Nephron (organoid): Measurements from ENCODE around the gene ZNF205.

Source experiments
- H3K27ac Mint-ChIP-seq, 3 experiments: 2 replicates each; pipeline ENCODE4 v1.8.0; 2020; ENCODE audit warnings: mixed read lengths in 3 of 3, mild to moderate bottlenecking in 2 of 3, moderate library complexity in 1 of 3
- H3K27me3 Mint-ChIP-seq: 2 replicates; pipeline ENCODE4 v1.8.0; 2021; ENCODE audit warnings: low read depth, mild to moderate bottlenecking, moderate library complexity, mixed read lengths
- H3K36me3 Mint-ChIP-seq: 2 replicates; pipeline ENCODE4 v1.8.0; 2020; ENCODE audit warnings: low read depth, mixed read lengths
- H3K4me1 Mint-ChIP-seq: 2 replicates; pipeline ENCODE4 v1.8.0; 2020; ENCODE audit warnings: mixed read lengths
- H3K4me3 Mint-ChIP-seq, 3 experiments: 2 replicates each; pipeline ENCODE4 v1.8.0; 2020; ENCODE audit warnings: mild to moderate bottlenecking in 3 of 3, mixed read lengths in 3 of 3, moderate library complexity in 2 of 3
- H3K9me3 Mint-ChIP-seq: 2 replicates; pipeline ENCODE4 v1.8.0; 2020; ENCODE audit warnings: mixed read lengths
- CTCF ChIP-seq, 3 experiments: fragments of 200-600 bp; sonication (generic); IDR thresholded peaks; one replicate each; pipeline ENCODE4 v1.5.0; 2021; ENCODE audit warnings: antibody characterized with exemption in 3 of 3; ENCODE audit not compliant: unreplicated experiment in 3 of 3

The ZNF205 gene

GRCh38 chr16:3122926-3123570, 10.7 kb downstream of the ZNF205 start:
- no peak for TF ChIP-seq CTCF (IDR thresholded peaks at IDR 0.05; ENCODE audit: unreplicated experiment in 3 of 3)
- Mint-ChIP-seq H3K9me3 (no peaks in the 10 kb centered on the region), H3K36me3 (peaks cover 16% of the 10 kb centered on the region), H3K4me1 (peaks cover 40% of the 10 kb centered on the region), H3K27me3 (no peaks in the 10 kb centered on the region), H3K4me3 (peak overlapping the region; percentile 90 to 95 (median 92)), H3K27ac (peak overlapping the region in 2 of 3 experiments; percentile 39 to 42)

GRCh38 chr16:3123986-3124886, 11.8 kb downstream of the ZNF205 start:
- H3K36me3 Mint-ChIP-seq, result peaks cover 16% of the 10 kb centered on the region
- peaks cover 45% of the 10 kb centered on the region for H3K4me1 Mint-ChIP-seq
- TF ChIP-seq CTCF (IDR thresholded peaks at IDR 0.05; ENCODE audit: unreplicated experiment in 3 of 3), result no peak
- peak overlapping the region; percentile 83 to 95 (median 93) for H3K27ac Mint-ChIP-seq
- H3K4me3 Mint-ChIP-seq, result peak overlapping the region; percentile 90 to 95 (median 92)
- H3K27me3 Mint-ChIP-seq, result no peaks in the 10 kb centered on the region
- H3K9me3 Mint-ChIP-seq, result no peaks in the 10 kb centered on the region

- TF ChIP-seq CTCF (IDR thresholded peaks at IDR 0.05; ENCODE audit: unreplicated experiment in 3 of 3), result no peak
- Mint-ChIP-seq H3K36me3 (peaks cover 29% of the 10 kb centered on the region), H3K4me3 (peak overlapping the region in 2 of 3 experiments; percentile 51 to 65), H3K9me3 (no peaks in the 10 kb centered on the region), H3K27ac (peak overlapping the region in 2 of 3 experiments; percentile 30 to 61), H3K4me1 (peaks cover 38% of the 10 kb centered on the region), H3K27me3 (no peaks in the 10 kb centered on the region)
These were observed 15.4 kb downstream of the ZNF205 start for GRCh38 chr16:3127745-3128144.

GRCh38 chr16:3129137-3130131, 17.0 kb downstream of the ZNF205 start:
- Mint-ChIP-seq H3K4me3 (peak overlapping the region; percentile 35 to 67 (median 49)), H3K4me1 (peaks cover 38% of the 10 kb centered on the region), H3K27ac (peak overlapping the region; percentile 39 to 76 (median 66)), H3K27me3 (no peaks in the 10 kb centered on the region), H3K36me3 (peaks cover 29% of the 10 kb centered on the region), H3K9me3 (no peaks in the 10 kb centered on the region)
- peak; percentile 82 to 89 (median 85) for TF ChIP-seq CTCF (IDR thresholded peaks at IDR 0.05; ENCODE audit: unreplicated experiment in 3 of 3)

GRCh38 chr16:3131755-3132377, 19.5 kb downstream of the ZNF205 start:
- TF ChIP-seq CTCF (IDR thresholded peaks at IDR 0.05; ENCODE audit: unreplicated experiment in 3 of 3), result peak; percentile 47 to 64 (median 60)
- peaks cover 24% of the 10 kb centered on the region for H3K36me3 Mint-ChIP-seq
- H3K4me1 Mint-ChIP-seq, result peaks cover 37% of the 10 kb centered on the region
- no peaks in the 10 kb centered on the region for H3K9me3 Mint-ChIP-seq
- H3K4me3 Mint-ChIP-seq, result peak overlapping the region; percentile 69 to 81 (median 76)
- no peaks in the 10 kb centered on the region for H3K27me3 Mint-ChIP-seq
- H3K27ac Mint-ChIP-seq, result peak overlapping the region in 2 of 3 experiments; percentile 70 to 75
